Calu3 (cell line): Measurements from ENCODE around the gene RFX3. TPM values are rescaled to one million over a fixed set of nuclear protein-coding genes. Genes with fewer than 3 reads are reported as not detected.

Source experiments
- BruUV-seq: library from RNA; stranded (reverse); fragments of 400-500 nt; replicated peaks from 2 replicates; lab custom pipeline; 2021; lab: Mats Ljungman, UMichigan
- CTCF ChIA-PET: fragments of 300-600 bp; sonication (Branson Sonifier 250); formaldehyde crosslinking; loops from one replicate; lab custom pipeline; 2022; ENCODE audit warnings: antibody characterized with exemption; lab: Charles Lee
- DNase-seq: peaks from one replicate; pipeline ENCODE4 v3.0.0; 2022
- H3K27ac Mint-ChIP-seq: one replicate; pipeline ENCODE4 v1.8.0; 2022; ENCODE audit warnings: mixed read lengths; ENCODE audit not compliant: unreplicated experiment
- H3K27me3 Mint-ChIP-seq: one replicate; pipeline ENCODE4 v1.8.0; 2022; ENCODE audit warnings: mixed read lengths; ENCODE audit not compliant: unreplicated experiment
- H3K36me3 Mint-ChIP-seq: one replicate; pipeline ENCODE4 v1.8.0; 2022; ENCODE audit warnings: mild to moderate bottlenecking, moderate library complexity, mixed read lengths; ENCODE audit not compliant: insufficient read depth, unreplicated experiment
- H3K4me1 Mint-ChIP-seq: one replicate; pipeline ENCODE4 v1.8.0; 2022; ENCODE audit warnings: mild to moderate bottlenecking, low read depth, mixed read lengths; ENCODE audit not compliant: unreplicated experiment
- H3K4me3 Mint-ChIP-seq: one replicate; pipeline ENCODE4 v1.8.0; 2022; ENCODE audit warnings: mild to moderate bottlenecking, low read depth, moderate library complexity, mixed read lengths; ENCODE audit not compliant: unreplicated experiment
- H3K9me3 Mint-ChIP-seq: one replicate; pipeline ENCODE4 v1.8.0; 2022; ENCODE audit warnings: low read depth, mixed read lengths; ENCODE audit not compliant: unreplicated experiment
- intact Hi-C: fragments of 100-400 bp; cut with micrococcal nuclease; formaldehyde crosslinking; loops from one replicate; pipeline ENCODE4 v1.10.0; 2022; ENCODE audit not compliant: unreplicated experiment
- total RNA-seq: library from RNA; stranded (reverse); gene quantifications from 2 replicates; pipeline ENCODE4 v1.2.3, GENCODE V29; 2022
- TF ChIP-seq, protein P1 (sequence below): fragments of 200-600 bp; IDR thresholded peaks from one replicate; pipeline ENCODE4 v1.8.0; 2022; ENCODE audit warnings: antibody characterized with exemption; ENCODE audit not compliant: unreplicated experiment

RFX3 gene
- total RNA-seq, 1 experiment from 2014 or later = 10.1 TPM

DNA sequence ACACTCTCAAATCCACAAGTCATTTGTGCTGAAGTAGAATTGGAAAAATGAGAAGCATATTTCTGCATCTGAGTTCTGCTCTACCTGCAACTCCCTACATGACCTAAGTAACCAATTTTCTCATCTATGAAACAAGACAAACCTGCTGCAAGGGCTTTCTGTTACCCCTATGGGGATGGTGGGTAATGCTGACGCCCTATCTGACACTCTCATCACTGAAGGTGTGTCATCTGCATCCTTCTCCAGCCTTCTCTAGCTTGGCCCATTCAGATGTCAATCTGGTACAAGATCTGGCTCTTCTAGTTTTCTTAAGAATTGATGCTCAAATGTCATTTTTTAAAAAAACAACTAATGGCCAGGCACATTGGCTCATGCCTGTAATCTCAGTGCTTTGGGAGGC lies 73.8 kb downstream of the RFX3 start:
- TF ChIP-seq, protein P1, sequence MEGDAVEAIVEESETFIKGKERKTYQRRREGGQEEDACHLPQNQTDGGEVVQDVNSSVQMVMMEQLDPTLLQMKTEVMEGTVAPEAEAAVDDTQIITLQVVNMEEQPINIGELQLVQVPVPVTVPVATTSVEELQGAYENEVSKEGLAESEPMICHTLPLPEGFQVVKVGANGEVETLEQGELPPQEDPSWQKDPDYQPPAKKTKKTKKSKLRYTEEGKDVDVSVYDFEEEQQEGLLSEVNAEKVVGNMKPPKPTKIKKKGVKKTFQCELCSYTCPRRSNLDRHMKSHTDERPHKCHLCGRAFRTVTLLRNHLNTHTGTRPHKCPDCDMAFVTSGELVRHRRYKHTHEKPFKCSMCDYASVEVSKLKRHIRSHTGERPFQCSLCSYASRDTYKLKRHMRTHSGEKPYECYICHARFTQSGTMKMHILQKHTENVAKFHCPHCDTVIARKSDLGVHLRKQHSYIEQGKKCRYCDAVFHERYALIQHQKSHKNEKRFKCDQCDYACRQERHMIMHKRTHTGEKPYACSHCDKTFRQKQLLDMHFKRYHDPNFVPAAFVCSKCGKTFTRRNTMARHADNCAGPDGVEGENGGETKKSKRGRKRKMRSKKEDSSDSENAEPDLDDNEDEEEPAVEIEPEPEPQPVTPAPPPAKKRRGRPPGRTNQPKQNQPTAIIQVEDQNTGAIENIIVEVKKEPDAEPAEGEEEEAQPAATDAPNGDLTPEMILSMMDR = no peak
- H3K4me3 Mint-ChIP-seq = no peak overlapping the region
- no peak overlapping the region for H3K27ac Mint-ChIP-seq
- H3K9me3 Mint-ChIP-seq = no peaks in the 10 kb centered on the region
- CTCF ChIA-PET = no interaction called here
- H3K27me3 Mint-ChIP-seq = no peaks in the 10 kb centered on the region
- H3K36me3 Mint-ChIP-seq = no peaks in the 10 kb centered on the region
- BruUV-seq = no TSS peak
- intact Hi-C loops = no loop called here
- no peaks in the 10 kb centered on the region for H3K4me1 Mint-ChIP-seq
- DNase-seq = no peak

DNA sequence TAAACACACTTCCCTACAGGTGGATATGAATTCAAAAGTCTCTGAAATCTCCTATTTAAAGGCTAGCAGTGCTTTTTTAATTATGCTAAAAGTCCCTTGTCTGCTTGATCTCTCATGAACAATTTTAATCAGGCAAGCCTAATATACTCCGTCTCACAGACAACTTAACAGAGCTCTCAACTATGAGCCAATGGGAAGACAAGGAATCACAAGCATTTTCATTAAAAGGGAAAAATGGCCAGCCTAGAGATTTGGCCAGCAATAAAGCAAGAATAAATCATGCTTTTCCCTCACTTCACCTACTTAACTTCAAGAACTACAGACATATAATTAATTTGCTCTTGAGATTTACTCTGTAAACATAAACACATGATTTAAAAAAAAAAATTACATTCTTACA lies 78.0 kb downstream of the RFX3 start:
- Mint-ChIP-seq H3K36me3 (no peaks in the 10 kb centered on the region), H3K4me3 (no peak overlapping the region), H3K4me1 (no peaks in the 10 kb centered on the region), H3K9me3 (no peaks in the 10 kb centered on the region), H3K27ac (no peak overlapping the region), H3K27me3 (no peaks in the 10 kb centered on the region)
- intact Hi-C loops = no loop called here
- BruUV-seq = no TSS peak
- CTCF ChIA-PET = no interaction called here
- TF ChIP-seq, protein P1 = no peak
- no peak for DNase-seq

DNA sequence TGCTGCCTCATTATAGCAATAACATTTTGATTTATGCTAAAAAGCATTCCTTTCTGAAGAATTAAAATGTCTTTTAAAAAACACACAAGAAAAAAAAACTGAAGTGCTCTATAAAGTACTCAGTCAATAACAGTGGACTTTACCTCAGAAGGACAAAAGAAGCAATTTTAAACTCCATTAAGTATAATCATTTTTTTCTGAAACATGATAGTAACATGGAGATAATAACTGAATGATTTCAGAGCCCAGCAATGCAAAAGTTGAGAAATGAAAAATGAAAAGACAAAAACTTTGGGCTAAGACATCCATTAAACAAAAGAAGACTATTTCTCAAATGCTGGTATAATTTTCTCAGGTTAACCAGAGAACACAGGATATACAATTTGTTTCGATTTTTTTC lies 78.7 kb downstream of the RFX3 start:
- TF ChIP-seq, protein P1 = no peak
- Mint-ChIP-seq H3K36me3 (no peaks in the 10 kb centered on the region), H3K27me3 (no peaks in the 10 kb centered on the region), H3K27ac (no peak overlapping the region), H3K4me1 (no peaks in the 10 kb centered on the region), H3K4me3 (no peak overlapping the region), H3K9me3 (no peaks in the 10 kb centered on the region)
- intact Hi-C loops = no loop called here
- CTCF ChIA-PET = no interaction called here
- no TSS peak for BruUV-seq
- no peak for DNase-seq

DNA sequence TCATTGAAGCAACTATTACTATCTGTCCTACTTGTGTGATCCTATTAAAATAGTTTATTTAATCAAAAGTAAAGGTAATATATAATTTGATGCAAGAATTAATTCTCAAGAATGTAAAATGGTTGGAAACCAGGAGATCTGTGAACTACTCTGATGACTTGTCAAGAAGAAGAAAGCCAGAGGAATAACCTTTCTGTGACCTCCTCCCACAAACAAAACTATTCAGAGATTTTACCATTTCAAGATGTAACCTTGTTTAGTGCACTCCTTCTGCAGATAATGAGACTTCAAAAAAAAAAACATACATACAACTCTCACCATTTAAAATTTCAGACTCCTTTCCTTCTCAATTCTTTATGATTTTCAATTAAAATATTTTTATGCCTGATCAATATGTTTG lies 79.5 kb downstream of the RFX3 start:
- H3K27me3 Mint-ChIP-seq = no peaks in the 10 kb centered on the region
- CTCF ChIA-PET = no interaction called here
- TF ChIP-seq, protein P1 = no peak
- no TSS peak for BruUV-seq
- DNase-seq = no peak
- no peak overlapping the region for H3K27ac Mint-ChIP-seq
- H3K36me3 Mint-ChIP-seq = no peaks in the 10 kb centered on the region
- H3K4me1 Mint-ChIP-seq = peaks cover 4% of the 10 kb centered on the region
- no peak overlapping the region for H3K4me3 Mint-ChIP-seq
- no peaks in the 10 kb centered on the region for H3K9me3 Mint-ChIP-seq
- intact Hi-C loops = no loop called here
